ENCODE measurements around the gene FAM227A.
"Not testable (repeated sequence)": the region's sequence is repeated elsewhere in the genome, so short reads cannot be mapped to it uniquely, and the experiment has no call there.

DNA sequence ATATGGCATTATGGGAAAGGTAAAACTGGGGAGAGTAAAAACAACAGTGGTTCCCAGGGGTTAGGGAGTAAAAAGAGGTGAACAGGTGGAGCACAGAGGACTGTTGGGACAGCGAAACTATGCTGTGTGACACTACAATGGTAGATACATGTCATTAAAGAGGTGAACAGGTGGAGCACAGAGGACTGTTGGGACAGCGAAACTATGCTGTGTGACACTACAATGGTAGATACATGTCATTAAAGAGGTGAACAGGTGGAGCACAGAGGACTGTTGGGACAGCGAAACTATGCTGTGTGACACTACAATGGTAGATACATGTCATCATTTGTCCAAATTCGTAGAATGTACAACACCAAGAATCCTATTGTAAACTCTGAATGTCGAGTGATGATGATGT, 11.9 kb downstream of the FAM227A start:
- TF ChIP-seq YY1 (IDR thresholded peaks at IDR 0.05; ENCODE audit: insufficient read depth, insufficient read length); ZNF274 (IDR thresholded peaks at IDR 0.05; ENCODE audit: low read depth, low read length): not testable (repeated sequence)
